Cerebellar cortex (tissue), 1 donor: ENCODE results near the gene LCN10.

Source experiments
- DNase-seq: peaks from one replicate; pipeline ENCODE4 v3.0.0-alpha.2; 2015; ENCODE audit warnings: low spot score

The LCN10 gene

GRCh38 chr9:136738960-136739359, 3.8 kb downstream of the LCN10 start:
- DNase-seq, result no peak

- DNase-seq, result no peak
Measured at GRCh38 chr9:136735812-136736480, 6.8 kb downstream of the LCN10 start.

GRCh38 chr9:136734837-136735496, 7.8 kb downstream of the LCN10 start:
- DNase-seq, result no peak

- DNase-seq, result no peak
Measured at GRCh38 chr9:136733611-136734010, 9.1 kb downstream of the LCN10 start.

GRCh38 chr9:136732444-136733178, 10.1 kb downstream of the LCN10 start:
- DNase-seq, result no peak

- DNase-seq, result no peak
Measured at GRCh38 chr9:136729926-136730325, 12.8 kb downstream of the LCN10 start.

GRCh38 chr9:136729144-136729543, 13.6 kb downstream of the LCN10 start:
- peak; percentile 26 for DNase-seq

- peak; percentile 43 for DNase-seq
Measured at GRCh38 chr9:136728548-136729123, 14.1 kb downstream of the LCN10 start.

GRCh38 chr9:136728080-136728547, 14.6 kb downstream of the LCN10 start:
- peak; percentile 74 for DNase-seq

GRCh38 chr9:136726631-136727191, 16.0 kb downstream of the LCN10 start:
- DNase-seq, result peak; percentile 23

- no peak for DNase-seq
Measured at GRCh38 chr9:136726118-136726517, 16.6 kb downstream of the LCN10 start.

GRCh38 chr9:136725612-136726011, 17.1 kb downstream of the LCN10 start:
- no peak for DNase-seq

- DNase-seq, result no peak
Measured at GRCh38 chr9:136724772-136725171, 18.0 kb downstream of the LCN10 start.

GRCh38 chr9:136723989-136724388, 18.8 kb downstream of the LCN10 start:
- DNase-seq, result no peak

GRCh38 chr9:136723362-136723976, 19.3 kb downstream of the LCN10 start:
- peak; percentile 63 for DNase-seq

GRCh38 chr9:136722969-136723356, 19.8 kb downstream of the LCN10 start:
- peak; percentile 79 for DNase-seq

GRCh38 chr9:136722093-136722968, 20.4 kb downstream of the LCN10 start:
- DNase-seq, result no peak

- peak; percentile 61 for DNase-seq
Measured at GRCh38 chr9:136721339-136722092, 21.2 kb downstream of the LCN10 start.

GRCh38 chr9:136720898-136721338, 21.8 kb downstream of the LCN10 start:
- DNase-seq, result no peak
